Trophoblast cell (in vitro differentiated cells and primary cell): ENCODE data around the gene HNRNPC.

Experiments
- DNase-seq, 2 donors: peaks; one replicate each; pipeline ENCODE4 v3.0.0-alpha.2; 2016
- H2AFZ ChIP-seq: 2 replicates; pipeline ENCODE4 v1.6.1; 2013; ENCODE audit warnings: low read length, moderate library complexity, mild to moderate bottlenecking; ENCODE audit not compliant: insufficient read depth, poor library complexity
- H2AK5ac ChIP-seq: 2 replicates; pipeline ENCODE4 v1.6.1; 2013; ENCODE audit warnings: mild to moderate bottlenecking, low read length
- H2BK120ac ChIP-seq: 2 replicates; pipeline ENCODE4 v1.6.1; 2013; ENCODE audit warnings: low read length, mild to moderate bottlenecking, moderate library complexity; ENCODE audit not compliant: insufficient read depth, poor library complexity
- H2BK12ac ChIP-seq: 2 replicates; pipeline ENCODE4 v1.6.1; 2013; ENCODE audit warnings: mild to moderate bottlenecking, low read length, moderate library complexity
- H2BK5ac ChIP-seq: 2 replicates; pipeline ENCODE4 v1.6.1; 2013; ENCODE audit warnings: low read length, low read depth, moderate library complexity, mild to moderate bottlenecking; ENCODE audit not compliant: poor library complexity
- H3K14ac ChIP-seq: 2 replicates; pipeline ENCODE4 v1.6.1; 2013; ENCODE audit warnings: mild to moderate bottlenecking, low read length
- H3K18ac ChIP-seq: 2 replicates; pipeline ENCODE4 v1.6.1; 2013; ENCODE audit warnings: mild to moderate bottlenecking, low read length
- H3K23ac ChIP-seq: 2 replicates; pipeline ENCODE4 v1.6.1; 2013; ENCODE audit warnings: low read length
- H3K27ac ChIP-seq: 2 replicates; pipeline ENCODE4 v1.5.1; 2013; ENCODE audit warnings: low read depth, mild to moderate bottlenecking, inconsistent platforms, low read length, moderate library complexity
- H3K27me3 ChIP-seq: 2 replicates; pipeline ENCODE4 v1.6.1; 2013; ENCODE audit warnings: inconsistent platforms, mild to moderate bottlenecking, low read length, moderate library complexity; ENCODE audit not compliant: insufficient read depth
- H3K36me3 ChIP-seq, 2 experiments: 1 replicate in 1 of 2; 2 replicates in 1 of 2; pipeline ENCODE4 v1.6.1; 2013; ENCODE audit warnings: low read length in 2 of 2, mild to moderate bottlenecking in 2 of 2, moderate library complexity in 1 of 2; ENCODE audit not compliant: insufficient read depth in 2 of 2, control insufficient read depth in 1 of 2
- H3K4ac ChIP-seq: 2 replicates; pipeline ENCODE4 v1.6.1; 2013; ENCODE audit warnings: low read depth, mild to moderate bottlenecking, low read length, moderate library complexity
- H3K4me1 ChIP-seq, 2 experiments: 1 replicate in 1 of 2; 2 replicates in 1 of 2; pipeline ENCODE4 v1.6.1; 2013; ENCODE audit warnings: low read length in 2 of 2, mild to moderate bottlenecking in 2 of 2, moderate library complexity in 1 of 2; ENCODE audit not compliant: insufficient read depth in 2 of 2, control insufficient read depth in 1 of 2
- H3K4me2 ChIP-seq: 2 replicates; pipeline ENCODE4 v1.6.1; 2013; ENCODE audit warnings: inconsistent platforms, mild to moderate bottlenecking, low read length, moderate library complexity
- H3K4me3 ChIP-seq: 2 replicates; pipeline ENCODE4 v1.5.1; 2013; ENCODE audit warnings: mild to moderate bottlenecking, low read depth, low read length, inconsistent platforms
- H3K79me1 ChIP-seq: one replicate; pipeline ENCODE4 v1.6.1; 2013; ENCODE audit warnings: low read length
- H3K79me2 ChIP-seq: 2 replicates; pipeline ENCODE4 v1.6.1; 2013; ENCODE audit warnings: low read length, mild to moderate bottlenecking; ENCODE audit not compliant: control insufficient read depth, insufficient read depth, poor library complexity
- H3K9ac ChIP-seq: 2 replicates; pipeline ENCODE4 v1.6.1; 2013; ENCODE audit warnings: mild to moderate bottlenecking, low read length
- H3K9me3 ChIP-seq: 2 replicates; pipeline ENCODE4 v1.6.1; 2013; ENCODE audit warnings: low read depth, mild to moderate bottlenecking, control low read depth, inconsistent platforms, low read length; ENCODE audit not compliant: insufficient read depth
- H4K12ac ChIP-seq: 2 replicates; pipeline ENCODE4 v1.6.1; 2013; ENCODE audit warnings: low read depth, mild to moderate bottlenecking, low read length, moderate library complexity
- H4K8ac ChIP-seq: 2 replicates; pipeline ENCODE4 v1.6.1; 2013; ENCODE audit warnings: low read depth, mild to moderate bottlenecking, low read length, moderate library complexity
- H4K91ac ChIP-seq: one replicate; pipeline ENCODE4 v1.6.1; 2013; ENCODE audit warnings: low read depth, mild to moderate bottlenecking, low read length, moderate library complexity
- WGBS: extraction: QIAGEN DNeasy Blood & Tissue Kit; methylation state at CpG from one replicate; pipeline ENCODE4 v1.1.7; 2013; ENCODE audit warnings: missing lambda C conversion rate; ENCODE audit not compliant: insufficient read length, insufficient coverage; ENCODE audit errors: extremely low coverage; 5-methylcytosine and 5-hydroxymethylcytosine counted together

HNRNPC gene

GRCh38 chr14:21267431-21267845 is 1.8 kb downstream of the HNRNPC start:
- Histone ChIP-seq H4K91ac (no peak overlapping the region), H3K9me3 (no peaks in the 10 kb centered on the region)

GRCh38 chr14:21264025-21264801 is 5.0 kb downstream of the HNRNPC start:
- H4K91ac ChIP-seq, result no peak overlapping the region
- H3K79me2 ChIP-seq, result peaks cover 34% of the 10 kb centered on the region
- no peak overlapping the region for H2BK12ac ChIP-seq
- WGBS, result no CpG with 5 or more reads among the region's 4 CpGs
- no peak overlapping the region for H4K12ac ChIP-seq
- no peak overlapping the region for H2AFZ ChIP-seq
- H2BK5ac ChIP-seq, result no peak overlapping the region
- no peak overlapping the region for H3K18ac ChIP-seq
- no peak overlapping the region for H3K23ac ChIP-seq
- no peak overlapping the region for H3K27ac ChIP-seq
- peak overlapping the region; percentile 99 for H3K4ac ChIP-seq
- peaks cover 25 to 29% of the 10 kb centered on the region in 2 experiments for H3K36me3 ChIP-seq
- H3K4me3 ChIP-seq, result no peak overlapping the region
- peaks cover 5% of the 10 kb centered on the region for H3K79me1 ChIP-seq
- no peak overlapping the region for H3K14ac ChIP-seq
- H4K8ac ChIP-seq, result no peak overlapping the region
- no peak overlapping the region for H2AK5ac ChIP-seq
- H3K4me1 ChIP-seq, result peaks cover 4 to 5% of the 10 kb centered on the region in 2 experiments
- peak in 1 of 2 donors; percentile 56 for DNase-seq
- H3K4me2 ChIP-seq, result no peak overlapping the region
- H3K9me3 ChIP-seq, result no peaks in the 10 kb centered on the region
- no peak overlapping the region for H3K9ac ChIP-seq
- H3K27me3 ChIP-seq, result no peaks in the 10 kb centered on the region
- no peak overlapping the region for H2BK120ac ChIP-seq

More at GRCh38 chr14:21267431-21267845, 1.8 kb downstream of the HNRNPC start:
- no peak overlapping the region for H2AFZ ChIP-seq
- no peak overlapping the region for H3K9ac ChIP-seq
- no peak overlapping the region for H2AK5ac ChIP-seq
- no peak overlapping the region for H3K4me3 ChIP-seq
- no peaks in the 10 kb centered on the region for H3K27me3 ChIP-seq
- H2BK5ac ChIP-seq, result no peak overlapping the region
- H2BK12ac ChIP-seq, result no peak overlapping the region
- peaks cover 13 to 17% of the 10 kb centered on the region in 2 experiments for H3K36me3 ChIP-seq
- no CpG with 5 or more reads among the region's 10 CpGs for WGBS
- DNase-seq, result peak in 1 of 2 donors; percentile 43
- H3K79me2 ChIP-seq, result peaks cover 26% of the 10 kb centered on the region
- H3K27ac ChIP-seq, result no peak overlapping the region
- no peak overlapping the region for H3K23ac ChIP-seq
- H3K18ac ChIP-seq, result no peak overlapping the region
- peak overlapping the region; percentile 80 for H3K4me2 ChIP-seq
- no peak overlapping the region for H4K12ac ChIP-seq
- H3K4me1 ChIP-seq, result peaks cover 7% of the 10 kb centered on the region in 2 experiments
- H3K79me1 ChIP-seq, result peaks cover 5% of the 10 kb centered on the region
- H3K14ac ChIP-seq, result no peak overlapping the region
- H4K8ac ChIP-seq, result no peak overlapping the region
- peak overlapping the region; percentile 91 for H3K4ac ChIP-seq
- no peak overlapping the region for H2BK120ac ChIP-seq

GRCh38 chr14:21263284-21264024 is 5.8 kb downstream of the HNRNPC start:
- Histone ChIP-seq H3K27me3 (no peaks in the 10 kb centered on the region), H3K9me3 (no peaks in the 10 kb centered on the region), H3K79me1 (no peaks in the 10 kb centered on the region), H2BK12ac (no peak overlapping the region), H3K4me3 (no peak overlapping the region), H3K4ac (peak overlapping the region; percentile 95), H3K27ac (no peak overlapping the region), H4K8ac (no peak overlapping the region), H3K14ac (no peak overlapping the region), H2AK5ac (no peak overlapping the region), H4K12ac (no peak overlapping the region), H4K91ac (no peak overlapping the region), H3K79me2 (peaks cover 28% of the 10 kb centered on the region), H2BK120ac (no peak overlapping the region), H3K9ac (no peak overlapping the region), H3K4me2 (no peak overlapping the region), H3K36me3 (peaks cover 25 to 35% of the 10 kb centered on the region in 2 experiments), H2BK5ac (no peak overlapping the region), H3K23ac (no peak overlapping the region), H3K4me1 (peaks cover 4 to 5% of the 10 kb centered on the region in 2 experiments), H3K18ac (no peak overlapping the region), H2AFZ (no peak overlapping the region)
- no CpG with 5 or more reads among the region's 5 CpGs for WGBS
- peak in 1 of 2 donors; percentile 25 for DNase-seq

- no peaks in the 10 kb centered on the region for H3K9me3 ChIP-seq
- no peak overlapping the region for H3K23ac ChIP-seq
- WGBS, result no CpG with 5 or more reads among the region's 3 CpGs
- no peak overlapping the region for H3K9ac ChIP-seq
- H3K27me3 ChIP-seq, result no peaks in the 10 kb centered on the region
- peak overlapping the region; percentile 32 for H4K8ac ChIP-seq
- H3K27ac ChIP-seq, result no peak overlapping the region
- peaks cover 4 to 5% of the 10 kb centered on the region in 2 experiments for H3K4me1 ChIP-seq
- no peak overlapping the region for H4K91ac ChIP-seq
- no peak overlapping the region for H3K4me3 ChIP-seq
- peaks cover 31 to 40% of the 10 kb centered on the region in 2 experiments for H3K36me3 ChIP-seq
- peaks cover 31% of the 10 kb centered on the region for H3K79me2 ChIP-seq
- no peaks in the 10 kb centered on the region for H3K79me1 ChIP-seq
- no peak overlapping the region for H3K18ac ChIP-seq
- H2BK120ac ChIP-seq, result no peak overlapping the region
- H2BK5ac ChIP-seq, result no peak overlapping the region
- no peak overlapping the region for H4K12ac ChIP-seq
- H3K4ac ChIP-seq, result peak overlapping the region; percentile 100
- no peak overlapping the region for H2AK5ac ChIP-seq
- H2BK12ac ChIP-seq, result no peak overlapping the region
- no peak overlapping the region for H3K14ac ChIP-seq
- H2AFZ ChIP-seq, result peak overlapping the region; percentile 25
- H3K4me2 ChIP-seq, result no peak overlapping the region
- no peak for DNase-seq
Observed at GRCh38 chr14:21262410-21262809, 6.8 kb downstream of the HNRNPC start.
